ENCODE data around the gene SPOPL.
"Not testable (repeated sequence)": the region's sequence is repeated elsewhere in the genome, so short reads cannot be mapped to it uniquely, and the experiment has no call there.

Gene SPOPL

GRCh38 chr2:138476940-138477339 is 24.6 kb upstream of the SPOPL start:
- no peaks in the 10 kb centered on the region for H3K36me3 ChIP-seq (ENCODE audit: insufficient read depth, low read length)
- no peaks in the 10 kb centered on the region for H3K27me3 ChIP-seq (ENCODE audit: insufficient read depth, low read length)
- H3K4me3 ChIP-seq (ENCODE audit: low read length), result no peak overlapping the region
- no peaks in the 10 kb centered on the region for H3K9me3 ChIP-seq (ENCODE audit: low read length)
- H2AFZ ChIP-seq (ENCODE audit: low read depth, low read length), result no peak overlapping the region
- H3K4me1 ChIP-seq (ENCODE audit: insufficient read depth, low read length), result no peaks in the 10 kb centered on the region

GRCh38 chr2:138482796-138483195 is 18.8 kb upstream of the SPOPL start:
- H3K4me3 ChIP-seq (ENCODE audit: low read length); H3K4me1 ChIP-seq (ENCODE audit: insufficient read depth, low read length); H3K36me3 ChIP-seq (ENCODE audit: insufficient read depth, low read length); H2AFZ ChIP-seq (ENCODE audit: low read depth, low read length); H3K9me3 ChIP-seq (ENCODE audit: low read length); H3K27me3 ChIP-seq (ENCODE audit: insufficient read depth, low read length): not testable (repeated sequence)

GRCh38 chr2:138485019-138485418 is 16.6 kb upstream of the SPOPL start:
- no peaks in the 10 kb centered on the region for H3K4me1 ChIP-seq (ENCODE audit: insufficient read depth, low read length)
- no peak overlapping the region for H3K4me3 ChIP-seq (ENCODE audit: low read length)
- no peaks in the 10 kb centered on the region for H3K9me3 ChIP-seq (ENCODE audit: low read length)
- H3K36me3 ChIP-seq (ENCODE audit: insufficient read depth, low read length), result no peaks in the 10 kb centered on the region
- no peaks in the 10 kb centered on the region for H3K27me3 ChIP-seq (ENCODE audit: insufficient read depth, low read length)
- no peak overlapping the region for H2AFZ ChIP-seq (ENCODE audit: low read depth, low read length)

- no peak overlapping the region for H2AFZ ChIP-seq (ENCODE audit: low read depth, low read length)
- no peak overlapping the region for H3K4me3 ChIP-seq (ENCODE audit: low read length)
- H3K36me3 ChIP-seq (ENCODE audit: insufficient read depth, low read length), result no peaks in the 10 kb centered on the region
- H3K9me3 ChIP-seq (ENCODE audit: low read length), result no peaks in the 10 kb centered on the region
- H3K4me1 ChIP-seq (ENCODE audit: insufficient read depth, low read length), result no peaks in the 10 kb centered on the region
- H3K27me3 ChIP-seq (ENCODE audit: insufficient read depth, low read length), result no peaks in the 10 kb centered on the region
Measured at GRCh38 chr2:138486363-138487198, 15.0 kb upstream of the SPOPL start.

- H3K27me3 ChIP-seq (ENCODE audit: insufficient read depth, low read length), result no peaks in the 10 kb centered on the region
- H3K36me3 ChIP-seq (ENCODE audit: insufficient read depth, low read length), result no peaks in the 10 kb centered on the region
- no peaks in the 10 kb centered on the region for H3K4me1 ChIP-seq (ENCODE audit: insufficient read depth, low read length)
- no peaks in the 10 kb centered on the region for H3K9me3 ChIP-seq (ENCODE audit: low read length)
- H2AFZ ChIP-seq (ENCODE audit: low read depth, low read length), result no peak overlapping the region
- H3K4me3 ChIP-seq (ENCODE audit: low read length), result no peak overlapping the region
Measured at GRCh38 chr2:138490673-138491494, 10.7 kb upstream of the SPOPL start.

GRCh38 chr2:138491495-138491862 is 10.1 kb upstream of the SPOPL start:
- Histone ChIP-seq H3K4me1 (ENCODE audit: insufficient read depth, low read length) (no peaks in the 10 kb centered on the region), H3K36me3 (ENCODE audit: insufficient read depth, low read length) (no peaks in the 10 kb centered on the region), H3K27me3 (ENCODE audit: insufficient read depth, low read length) (no peaks in the 10 kb centered on the region), H3K9me3 (ENCODE audit: low read length) (no peaks in the 10 kb centered on the region), H3K4me3 (ENCODE audit: low read length) (no peak overlapping the region), H2AFZ (ENCODE audit: low read depth, low read length) (no peak overlapping the region)

GRCh38 chr2:138492160-138492559 is 9.4 kb upstream of the SPOPL start:
- H3K27me3 ChIP-seq (ENCODE audit: insufficient read depth, low read length), result no peaks in the 10 kb centered on the region
- no peak overlapping the region for H3K4me3 ChIP-seq (ENCODE audit: low read length)
- H2AFZ ChIP-seq (ENCODE audit: low read depth, low read length), result no peak overlapping the region
- H3K9me3 ChIP-seq (ENCODE audit: low read length), result no peaks in the 10 kb centered on the region
- no peaks in the 10 kb centered on the region for H3K36me3 ChIP-seq (ENCODE audit: insufficient read depth, low read length)
- H3K4me1 ChIP-seq (ENCODE audit: insufficient read depth, low read length), result no peaks in the 10 kb centered on the region

GRCh38 chr2:138493334-138493733 is 8.2 kb upstream of the SPOPL start:
- H3K9me3 ChIP-seq (ENCODE audit: low read length), result no peaks in the 10 kb centered on the region
- H2AFZ ChIP-seq (ENCODE audit: low read depth, low read length), result no peak overlapping the region
- no peaks in the 10 kb centered on the region for H3K4me1 ChIP-seq (ENCODE audit: insufficient read depth, low read length)
- H3K36me3 ChIP-seq (ENCODE audit: insufficient read depth, low read length), result no peaks in the 10 kb centered on the region
- H3K27me3 ChIP-seq (ENCODE audit: insufficient read depth, low read length), result no peaks in the 10 kb centered on the region
- H3K4me3 ChIP-seq (ENCODE audit: low read length), result no peak overlapping the region

- no peak overlapping the region for H3K4me3 ChIP-seq (ENCODE audit: low read length)
- no peaks in the 10 kb centered on the region for H3K4me1 ChIP-seq (ENCODE audit: insufficient read depth, low read length)
- no peaks in the 10 kb centered on the region for H3K9me3 ChIP-seq (ENCODE audit: low read length)
- H3K36me3 ChIP-seq (ENCODE audit: insufficient read depth, low read length), result no peaks in the 10 kb centered on the region
- no peak overlapping the region for H2AFZ ChIP-seq (ENCODE audit: low read depth, low read length)
- H3K27me3 ChIP-seq (ENCODE audit: insufficient read depth, low read length), result no peaks in the 10 kb centered on the region
Measured at GRCh38 chr2:138494265-138494966, 7.2 kb upstream of the SPOPL start.

- no peaks in the 10 kb centered on the region for H3K9me3 ChIP-seq (ENCODE audit: low read length)
Measured at GRCh38 chr2:138495384-138495783, 6.2 kb upstream of the SPOPL start.

GRCh38 chr2:138496096-138496651 is 5.4 kb upstream of the SPOPL start:
- Histone ChIP-seq H3K4me1 (ENCODE audit: insufficient read depth, low read length) (peaks cover 5% of the 10 kb centered on the region), H3K4me3 (ENCODE audit: low read length) (no peak overlapping the region), H3K9me3 (ENCODE audit: low read length) (no peaks in the 10 kb centered on the region), H3K27me3 (ENCODE audit: insufficient read depth, low read length) (no peaks in the 10 kb centered on the region), H3K36me3 (ENCODE audit: insufficient read depth, low read length) (no peaks in the 10 kb centered on the region), H2AFZ (ENCODE audit: low read depth, low read length) (no peak overlapping the region)

More at GRCh38 chr2:138495384-138495783, 6.2 kb upstream of the SPOPL start:
- H2AFZ ChIP-seq (ENCODE audit: low read depth, low read length), result no peak overlapping the region
- H3K4me3 ChIP-seq (ENCODE audit: low read length), result no peak overlapping the region
- no peaks in the 10 kb centered on the region for H3K36me3 ChIP-seq (ENCODE audit: insufficient read depth, low read length)
- no peaks in the 10 kb centered on the region for H3K4me1 ChIP-seq (ENCODE audit: insufficient read depth, low read length)
- no peaks in the 10 kb centered on the region for H3K27me3 ChIP-seq (ENCODE audit: insufficient read depth, low read length)

GRCh38 chr2:138497294-138497693 is 4.3 kb upstream of the SPOPL start:
- Histone ChIP-seq H3K27me3 (ENCODE audit: insufficient read depth, low read length) (no peaks in the 10 kb centered on the region), H2AFZ (ENCODE audit: low read depth, low read length) (no peak overlapping the region), H3K4me1 (ENCODE audit: insufficient read depth, low read length) (peaks cover 5% of the 10 kb centered on the region), H3K4me3 (ENCODE audit: low read length) (no peak overlapping the region), H3K36me3 (ENCODE audit: insufficient read depth, low read length) (no peaks in the 10 kb centered on the region), H3K9me3 (ENCODE audit: low read length) (no peaks in the 10 kb centered on the region)

- H3K36me3 ChIP-seq (ENCODE audit: insufficient read depth, low read length), result no peaks in the 10 kb centered on the region
- no peaks in the 10 kb centered on the region for H3K27me3 ChIP-seq (ENCODE audit: insufficient read depth, low read length)
- H2AFZ ChIP-seq (ENCODE audit: low read depth, low read length), result no peak overlapping the region
- no peak overlapping the region for H3K4me3 ChIP-seq (ENCODE audit: low read length)
- no peaks in the 10 kb centered on the region for H3K9me3 ChIP-seq (ENCODE audit: low read length)
- H3K4me1 ChIP-seq (ENCODE audit: insufficient read depth, low read length), result peaks cover 16% of the 10 kb centered on the region
Measured at GRCh38 chr2:138499684-138500083, 1.9 kb upstream of the SPOPL start.
